Measurements from ENCODE around the gene RASSF8. TPM values are rescaled to one million over a fixed set of nuclear protein-coding genes. Genes with fewer than 3 reads are reported as not detected.

Gene RASSF8
- total and polyA plus RNA-seq, 2 donors from 2014 or later, result 12.0 to 52.8 TPM

DNA sequence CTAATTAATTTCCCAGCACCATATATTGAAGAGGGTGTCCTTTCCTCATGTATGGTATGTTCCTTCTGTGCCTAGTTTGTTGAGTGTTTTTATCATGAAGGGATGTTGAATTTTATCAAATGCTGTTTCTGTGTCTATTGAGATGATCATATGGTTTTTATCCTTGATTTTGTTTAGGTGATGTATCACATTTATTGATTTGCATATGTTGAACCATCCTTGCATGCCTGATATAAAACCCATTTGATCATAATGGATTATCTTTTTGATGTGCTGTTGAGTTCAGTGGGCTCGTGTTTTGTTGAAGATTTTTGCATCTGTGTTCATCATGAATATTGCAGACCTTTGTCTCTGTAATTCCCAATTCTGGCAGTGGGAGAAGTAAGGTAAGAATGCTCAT lies 44.6 kb downstream of the RASSF8 start:
- no peaks in the 10 kb centered on the region for H3K27me3 ChIP-seq (ENCODE audit: control insufficient read depth, insufficient read depth, low read length)
- no peak for DNase-seq
- H3K9me3 ChIP-seq (ENCODE audit: control insufficient read depth in 2 of 3, insufficient read depth in 1 of 3, low read length in 3 of 3), result peaks cover 0 to 6% (median 2%) of the 10 kb centered on the region in 3 donors
- peaks cover 0 to 5% (median 4%) of the 10 kb centered on the region in 3 donors for H3K4me1 ChIP-seq (ENCODE audit: control insufficient read depth in 2 of 3, insufficient read depth in 2 of 3, low read depth in 1 of 3, low read length in 3 of 3)
- TF ChIP-seq, protein P1, sequence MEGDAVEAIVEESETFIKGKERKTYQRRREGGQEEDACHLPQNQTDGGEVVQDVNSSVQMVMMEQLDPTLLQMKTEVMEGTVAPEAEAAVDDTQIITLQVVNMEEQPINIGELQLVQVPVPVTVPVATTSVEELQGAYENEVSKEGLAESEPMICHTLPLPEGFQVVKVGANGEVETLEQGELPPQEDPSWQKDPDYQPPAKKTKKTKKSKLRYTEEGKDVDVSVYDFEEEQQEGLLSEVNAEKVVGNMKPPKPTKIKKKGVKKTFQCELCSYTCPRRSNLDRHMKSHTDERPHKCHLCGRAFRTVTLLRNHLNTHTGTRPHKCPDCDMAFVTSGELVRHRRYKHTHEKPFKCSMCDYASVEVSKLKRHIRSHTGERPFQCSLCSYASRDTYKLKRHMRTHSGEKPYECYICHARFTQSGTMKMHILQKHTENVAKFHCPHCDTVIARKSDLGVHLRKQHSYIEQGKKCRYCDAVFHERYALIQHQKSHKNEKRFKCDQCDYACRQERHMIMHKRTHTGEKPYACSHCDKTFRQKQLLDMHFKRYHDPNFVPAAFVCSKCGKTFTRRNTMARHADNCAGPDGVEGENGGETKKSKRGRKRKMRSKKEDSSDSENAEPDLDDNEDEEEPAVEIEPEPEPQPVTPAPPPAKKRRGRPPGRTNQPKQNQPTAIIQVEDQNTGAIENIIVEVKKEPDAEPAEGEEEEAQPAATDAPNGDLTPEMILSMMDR (IDR thresholded peaks at IDR 0.05; ENCODE audit: borderline replicate concordance, extremely low read depth, insufficient read depth), result no peak
- H3K4me3 ChIP-seq (ENCODE audit: low read length in 3 of 3), result no peak overlapping the region
- intact Hi-C loops (cut with DNase I), result no loop called here
- H3K9ac ChIP-seq (ENCODE audit: low read length in 3 of 3), result no peak overlapping the region
- H3K27ac ChIP-seq (ENCODE audit: low read depth in 2 of 2, low read length in 2 of 2), result no peak overlapping the region
- no peak for FAIRE-seq
- H3K36me3 ChIP-seq (ENCODE audit: control insufficient read depth in 2 of 3, insufficient read depth in 3 of 3, low read length in 3 of 3), result no peaks in the 10 kb centered on the region

- FAIRE-seq, result no peak
- Histone ChIP-seq H3K27me3 (ENCODE audit: control insufficient read depth, insufficient read depth, low read length) (no peaks in the 10 kb centered on the region), H3K9me3 (ENCODE audit: control insufficient read depth in 2 of 3, insufficient read depth in 1 of 3, low read length in 3 of 3) (peaks cover 0 to 6% (median 2%) of the 10 kb centered on the region in 3 donors), H3K36me3 (ENCODE audit: control insufficient read depth in 2 of 3, insufficient read depth in 3 of 3, low read length in 3 of 3) (no peaks in the 10 kb centered on the region), H3K4me3 (ENCODE audit: low read length in 3 of 3) (no peak overlapping the region), H3K9ac (ENCODE audit: low read length in 3 of 3) (no peak overlapping the region), H3K27ac (ENCODE audit: low read depth in 2 of 2, low read length in 2 of 2) (no peak overlapping the region), H3K4me1 (ENCODE audit: control insufficient read depth in 2 of 3, insufficient read depth in 2 of 3, low read depth in 1 of 3, low read length in 3 of 3) (peaks cover 0 to 7% (median 6%) of the 10 kb centered on the region in 3 donors)
- TF ChIP-seq, protein P1 (IDR thresholded peaks at IDR 0.05; ENCODE audit: borderline replicate concordance, extremely low read depth, insufficient read depth), result no peak
- no peak for DNase-seq
- intact Hi-C loops (cut with DNase I), result no loop called here
Measured at GRCh38 chr12:26007566-26007965, 49.1 kb downstream of the RASSF8 start.

GRCh38 chr12:26009593-26009992 lies 51.1 kb downstream of the RASSF8 start:
- DNase-seq (no peak), FAIRE-seq (no peak)
- H3K27ac ChIP-seq (ENCODE audit: low read depth in 2 of 2, low read length in 2 of 2), result no peak overlapping the region
- TF ChIP-seq, protein P1 (IDR thresholded peaks at IDR 0.05; ENCODE audit: borderline replicate concordance, extremely low read depth, insufficient read depth), result no peak
- no peaks in the 10 kb centered on the region for H3K36me3 ChIP-seq (ENCODE audit: control insufficient read depth in 2 of 3, insufficient read depth in 3 of 3, low read length in 3 of 3)
- H3K27me3 ChIP-seq (ENCODE audit: control insufficient read depth, insufficient read depth, low read length), result no peaks in the 10 kb centered on the region
- intact Hi-C loops (cut with DNase I), result no loop called here
- H3K9ac ChIP-seq (ENCODE audit: low read length in 3 of 3), result no peak overlapping the region
- peaks cover 0 to 7% (median 6%) of the 10 kb centered on the region in 3 donors for H3K4me1 ChIP-seq (ENCODE audit: control insufficient read depth in 2 of 3, insufficient read depth in 2 of 3, low read depth in 1 of 3, low read length in 3 of 3)
- no peaks in the 10 kb centered on the region for H3K9me3 ChIP-seq (ENCODE audit: control insufficient read depth in 2 of 3, insufficient read depth in 1 of 3, low read length in 3 of 3)
- H3K4me3 ChIP-seq (ENCODE audit: low read length in 3 of 3), result no peak overlapping the region

GRCh38 chr12:26010293-26010821 lies 51.9 kb downstream of the RASSF8 start:
- no peak for FAIRE-seq
- no peak overlapping the region for H3K27ac ChIP-seq (ENCODE audit: low read depth in 2 of 2, low read length in 2 of 2)
- intact Hi-C loops (cut with DNase I), result loop anchor here (10.0 kb wide), 1 partner anchor 46 kb away; no protein-coding TSS in a partner anchor
- peaks cover 0 to 7% (median 6%) of the 10 kb centered on the region in 3 donors for H3K4me1 ChIP-seq (ENCODE audit: control insufficient read depth in 2 of 3, insufficient read depth in 2 of 3, low read depth in 1 of 3, low read length in 3 of 3)
- H3K9me3 ChIP-seq (ENCODE audit: control insufficient read depth in 2 of 3, insufficient read depth in 1 of 3, low read length in 3 of 3), result no peaks in the 10 kb centered on the region
- no peaks in the 10 kb centered on the region for H3K27me3 ChIP-seq (ENCODE audit: control insufficient read depth, insufficient read depth, low read length)
- TF ChIP-seq, protein P1 (IDR thresholded peaks at IDR 0.05; ENCODE audit: borderline replicate concordance, extremely low read depth, insufficient read depth), result no peak
- DNase-seq, result no peak
- no peak overlapping the region for H3K9ac ChIP-seq (ENCODE audit: low read length in 3 of 3)
- H3K4me3 ChIP-seq (ENCODE audit: low read length in 3 of 3), result no peak overlapping the region
- no peaks in the 10 kb centered on the region for H3K36me3 ChIP-seq (ENCODE audit: control insufficient read depth in 2 of 3, insufficient read depth in 3 of 3, low read length in 3 of 3)

Measured in kidney (tissue), 14 donors.